ENCODE data around the gene CDH20. TPM values are rescaled to one million over a fixed set of nuclear protein-coding genes. Genes with fewer than 3 reads are reported as not detected.

Gene CDH20
- total RNA-seq, 2 donors from 2014 or later, result 0.28 to 0.68 TPM

GRCh38 chr18:61596296-61596695 is 263.1 kb downstream of the CDH20 start:
- no peaks in the 10 kb centered on the region for H3K36me3 ChIP-seq
- TF ChIP-seq POLR2AphosphoS5 (IDR thresholded peaks at IDR 0.05) (no peak), CTCF (IDR thresholded peaks at IDR 0.05) (no peak), POLR2A (IDR thresholded peaks at IDR 0.05) (no peak)
- DNase-seq (ENCODE audit: low spot score), result no peak
- no peaks in the 10 kb centered on the region for H3K27me3 ChIP-seq (replicated peaks; ENCODE audit: insufficient read depth)
- no peak overlapping the region for H3K27ac ChIP-seq
- intact Hi-C loops (cut with DNase I), result no loop called here
- 14% methylated on average over 3 of the region's 3 CpGs for WGBS
- H3K9me3 ChIP-seq, result no peaks in the 10 kb centered on the region
- H3K4me1 ChIP-seq (replicated peaks), result no peaks in the 10 kb centered on the region
- no peak overlapping the region for H3K4me3 ChIP-seq

GRCh38 chr18:61597316-61597715 is 264.1 kb downstream of the CDH20 start:
- 75% methylated on average over 1 of the region's 1 CpG for WGBS
- no peak overlapping the region for H3K27ac ChIP-seq

GRCh38 chr18:61600422-61600821 is 267.2 kb downstream of the CDH20 start:
- TF ChIP-seq POLR2A (IDR thresholded peaks at IDR 0.05) (no peak), CTCF (IDR thresholded peaks at IDR 0.05) (no peak), POLR2AphosphoS5 (IDR thresholded peaks at IDR 0.05) (no peak)
- Histone ChIP-seq H3K9me3 (no peaks in the 10 kb centered on the region), H3K27me3 (replicated peaks; ENCODE audit: insufficient read depth) (no peaks in the 10 kb centered on the region), H3K27ac (no peak overlapping the region), H3K36me3 (no peaks in the 10 kb centered on the region), H3K4me3 (no peak overlapping the region), H3K4me1 (replicated peaks) (no peaks in the 10 kb centered on the region)
- intact Hi-C loops (cut with DNase I), result no loop called here
- 95% methylated on average over 4 of the region's 4 CpGs for WGBS
- DNase-seq (ENCODE audit: low spot score), result no peak

More at GRCh38 chr18:61597316-61597715, 264.1 kb downstream of the CDH20 start:
- intact Hi-C loops (cut with DNase I), result no loop called here
- no peak for TF ChIP-seq POLR2AphosphoS5 (IDR thresholded peaks at IDR 0.05)
- no peak for TF ChIP-seq POLR2A (IDR thresholded peaks at IDR 0.05)
- no peak for TF ChIP-seq CTCF (IDR thresholded peaks at IDR 0.05)
- Histone ChIP-seq H3K4me1 (replicated peaks) (no peaks in the 10 kb centered on the region), H3K9me3 (no peaks in the 10 kb centered on the region), H3K36me3 (no peaks in the 10 kb centered on the region), H3K4me3 (no peak overlapping the region), H3K27me3 (replicated peaks; ENCODE audit: insufficient read depth) (no peaks in the 10 kb centered on the region)
- DNase-seq (ENCODE audit: low spot score), result no peak

- TF ChIP-seq POLR2AphosphoS5 (IDR thresholded peaks at IDR 0.05) (no peak), CTCF (IDR thresholded peaks at IDR 0.05) (no peak), POLR2A (IDR thresholded peaks at IDR 0.05) (no peak)
- no peaks in the 10 kb centered on the region for H3K36me3 ChIP-seq
- H3K27me3 ChIP-seq (replicated peaks; ENCODE audit: insufficient read depth), result no peaks in the 10 kb centered on the region
- no peaks in the 10 kb centered on the region for H3K4me1 ChIP-seq (replicated peaks)
- H3K9me3 ChIP-seq, result no peaks in the 10 kb centered on the region
- no peak overlapping the region for H3K4me3 ChIP-seq
- DNase-seq (ENCODE audit: low spot score), result no peak
- WGBS, result 94% methylated on average over 2 of the region's 2 CpGs
- H3K27ac ChIP-seq, result no peak overlapping the region
- intact Hi-C loops (cut with DNase I), result no loop called here
These were observed 269.6 kb downstream of the CDH20 start for GRCh38 chr18:61602836-61603235.

Small RNAs within 50 kb of the gene (small RNA-seq; reads per million reads assigned to genes)
- gene RNU6-116P, result 0 reads per million in 2 donors

Data from prostate gland (tissue), 2 donors.